ENCODE data around the gene SERTAD2.
A peak's percentile ranks its signal among the peaks of the same experiment; 100 is the strongest.

Gene SERTAD2

GRCh38 chr2:64607381-64608304 lies 46.1 kb downstream of the SERTAD2 start:
- no peak for DNase-seq (ENCODE audit: low read depth)

GRCh38 chr2:64606479-64607363 lies 47.0 kb downstream of the SERTAD2 start:
- DNase-seq (ENCODE audit: low read depth) = no peak

GRCh38 chr2:64605991-64606478 lies 47.7 kb downstream of the SERTAD2 start:
- no peak for DNase-seq (ENCODE audit: low read depth)

GRCh38 chr2:64605026-64605471 lies 48.7 kb downstream of the SERTAD2 start:
- no peak for DNase-seq (ENCODE audit: low read depth)

GRCh38 chr2:64604155-64604554 lies 49.6 kb downstream of the SERTAD2 start:
- no peak for DNase-seq (ENCODE audit: low read depth)

- no peak for DNase-seq (ENCODE audit: low read depth)
Measured at GRCh38 chr2:64602436-64602835, 51.3 kb downstream of the SERTAD2 start.

- no peak for DNase-seq (ENCODE audit: low read depth)
Measured at GRCh38 chr2:64601785-64602391, 51.8 kb downstream of the SERTAD2 start.

GRCh38 chr2:64601034-64601754 lies 52.5 kb downstream of the SERTAD2 start:
- no peak for DNase-seq (ENCODE audit: low read depth)

- no peak for DNase-seq (ENCODE audit: low read depth)
Measured at GRCh38 chr2:64599469-64599868, 54.2 kb downstream of the SERTAD2 start.

- no peak for DNase-seq (ENCODE audit: low read depth)
Measured at GRCh38 chr2:64598226-64598625, 55.5 kb downstream of the SERTAD2 start.

GRCh38 chr2:64595397-64596176 lies 58.1 kb downstream of the SERTAD2 start:
- peak; percentile 11 for DNase-seq (ENCODE audit: low read depth)

GRCh38 chr2:64594226-64594989 lies 59.3 kb downstream of the SERTAD2 start:
- DNase-seq (ENCODE audit: low read depth) = peak; percentile 11

- DNase-seq (ENCODE audit: low read depth) = no peak
Measured at GRCh38 chr2:64593035-64593655, 60.6 kb downstream of the SERTAD2 start.

- no peak for DNase-seq (ENCODE audit: low read depth)
Measured at GRCh38 chr2:64591188-64591587, 62.5 kb downstream of the SERTAD2 start.

GRCh38 chr2:64587561-64587960 lies 66.2 kb downstream of the SERTAD2 start:
- DNase-seq (ENCODE audit: low read depth) = no peak

- no peak for DNase-seq (ENCODE audit: low read depth)
Measured at GRCh38 chr2:64586883-64587481, 66.7 kb downstream of the SERTAD2 start.

- no peak for DNase-seq (ENCODE audit: low read depth)
Measured at GRCh38 chr2:64586054-64586453, 67.7 kb downstream of the SERTAD2 start.

GRCh38 chr2:64582774-64583340 lies 70.9 kb downstream of the SERTAD2 start:
- no peak for DNase-seq (ENCODE audit: low read depth)

Measured in HS-27A (cell line).